Keratinocyte (primary cell): ENCODE data around the gene SLC39A11.

Experiments
- CTCF ChIP-seq, 3 experiments: IDR thresholded peaks in 1 of 3; conservative IDR thresholded peaks in 1 of 3; optimal IDR thresholded peaks in 1 of 3; 2 replicates in 2 of 3; 3 replicates in 1 of 3; pipeline versions ENCODE3 to v1.5.1; 2011; ENCODE audit warnings: low read length in 3 of 3, mild to moderate bottlenecking in 3 of 3, moderate library complexity in 2 of 3, control low read depth in 1 of 3, inconsistent platforms in 1 of 3; ENCODE audit not compliant: insufficient read depth in 2 of 3; ENCODE audit errors: extremely low read depth in 1 of 3
- EZH2 ChIP-seq: IDR thresholded peaks from one replicate; pipeline ENCODE4 v1.6.1; 2012; ENCODE audit warnings: inconsistent platforms, mild to moderate bottlenecking, low read length, moderate library complexity

GRCh38 chr17:72870367-72870985 lies 222.0 kb downstream of the SLC39A11 start:
- TF ChIP-seq CTCF (optimal IDR thresholded peaks at IDR 0.05 in 1 of 3, IDR thresholded peaks at IDR 0.05 in 1 of 3, conservative IDR thresholded peaks at IDR 0.05 in 1 of 3; ENCODE audit: extremely low read depth in 1 of 3, insufficient read depth in 2 of 3, low read length in 3 of 3) (no peak), EZH2 (no peak)
